ENCODE results near the gene RFC3. TPM values are rescaled to one million over a fixed set of nuclear protein-coding genes. Genes with fewer than 3 reads are reported as not detected.

RFC3 gene
- total and polyA plus RNA-seq, 8 donors, result 8.0 to 27.3 (median 20.9) TPM

- ATAC-seq (no peak), DNase-seq (no peak)
- H3K27ac ChIP-seq, result no peak overlapping the region
- TF ChIP-seq CTCF (IDR thresholded peaks at IDR 0.05), result no peak
- no peaks in the 10 kb centered on the region for H3K9me3 ChIP-seq
- H3K27me3 ChIP-seq, result no peaks in the 10 kb centered on the region
- H3K36me3 ChIP-seq, result no peaks in the 10 kb centered on the region
- no peak overlapping the region for H3K4me3 ChIP-seq
- intact Hi-C loops (cut with DNase I), result no loop called here
- H3K4me1 ChIP-seq, result no peaks in the 10 kb centered on the region
Measured at GRCh38 chr13:33879118-33879517, 61.2 kb downstream of the RFC3 start.

GRCh38 chr13:33882804-33883203 lies 64.9 kb downstream of the RFC3 start:
- ATAC-seq, result no peak
- Histone ChIP-seq H3K4me3 (no peak overlapping the region), H3K27ac (no peak overlapping the region), H3K4me1 (no peaks in the 10 kb centered on the region), H3K9me3 (no peaks in the 10 kb centered on the region), H3K27me3 (no peaks in the 10 kb centered on the region), H3K36me3 (no peaks in the 10 kb centered on the region)
- no peak for TF ChIP-seq CTCF (IDR thresholded peaks at IDR 0.05)
- DNase-seq, result no peak
- intact Hi-C loops (cut with DNase I), result no loop called here

GRCh38 chr13:33884531-33885220 lies 66.7 kb downstream of the RFC3 start:
- Histone ChIP-seq H3K27ac (no peak overlapping the region), H3K36me3 (no peaks in the 10 kb centered on the region), H3K9me3 (no peaks in the 10 kb centered on the region), H3K4me3 (no peak overlapping the region), H3K27me3 (no peaks in the 10 kb centered on the region), H3K4me1 (no peaks in the 10 kb centered on the region)
- DNase-seq (no peak), ATAC-seq (no peak)
- intact Hi-C loops (cut with DNase I), result no loop called here
- no peak for TF ChIP-seq CTCF (IDR thresholded peaks at IDR 0.05)

Measured in left lung (tissue), 10 donors.